Vagina (tissue), 2 donors: ENCODE results near the gene KCNK2. TPM values are rescaled to one million over a fixed set of nuclear protein-coding genes. Genes with fewer than 3 reads are reported as not detected.

Experiments
- DNase-seq, 2 donors: peaks; one replicate each; pipeline ENCODE4 v3.0.0-alpha.2; 2017; ENCODE audit errors: extremely low spot score in 2 of 2
- H3K27ac ChIP-seq: fragments of 200-600 bp; sonication (generic); one replicate; pipeline ENCODE4 v1.5.1; 2019
- H3K27me3 ChIP-seq: fragments of 200-600 bp; sonication (generic); one replicate; pipeline ENCODE4 v1.5.1; 2019
- H3K36me3 ChIP-seq, 2 donors: fragments of 200-600 bp; sonication (generic); one replicate each; pipeline ENCODE4 v1.5.1; 2017 to 2019
- H3K4me1 ChIP-seq: fragments of 200-600 bp; sonication (generic); one replicate; pipeline ENCODE4 v1.5.1; 2019
- H3K4me3 ChIP-seq, 2 donors: fragments of 200-600 bp; sonication (generic); 1 replicate in 1 of 2; 2 replicates in 1 of 2; pipeline ENCODE4 v1.5.1; 2016 to 2019
- H3K9me3 ChIP-seq: fragments of 200-600 bp; sonication (generic); one replicate; pipeline ENCODE4 v1.5.1; 2019
- CTCF ChIP-seq, 3 experiments: fragments of 450-650 bp in 2 of 3; fragments of 200-600 bp in 1 of 3; sonication (generic) in 1 of 3; IDR thresholded peaks; one replicate each; pipeline ENCODE4 v1.5.1; 2017 to 2019; ENCODE audit warnings: antibody characterized with exemption in 3 of 3, mild to moderate bottlenecking in 2 of 3, moderate library complexity in 2 of 3
- POLR2A ChIP-seq, 2 donors: fragments of 450-650 bp; IDR thresholded peaks; one replicate each; pipeline ENCODE4 v1.6.1; 2017; ENCODE audit warnings: antibody characterized with exemption in 2 of 2, mild to moderate bottlenecking in 2 of 2, moderate library complexity in 2 of 2
- POLR2AphosphoS5 ChIP-seq, 2 donors: sonication (generic); formaldehyde crosslinking; IDR thresholded peaks; one replicate each; pipeline ENCODE4 v1.9.0; 2017; ENCODE audit warnings: antibody characterized with exemption in 2 of 2, mild to moderate bottlenecking in 2 of 2, low read depth in 1 of 2; ENCODE audit not compliant: insufficient read depth in 1 of 2
- intact Hi-C: fragments of 100-400 bp; cut with DNase I; formaldehyde crosslinking; loops from one replicate; pipeline ENCODE4 v1.15.1; 2023
- total RNA-seq: library from RNA; depleted of rRNA; stranded (reverse); fragments of >200 nt; gene quantifications from one replicate; pipeline ENCODE4 v1.2.3, GENCODE V29; 2016

Gene KCNK2
- total RNA-seq: 2.5 TPM

DNA sequence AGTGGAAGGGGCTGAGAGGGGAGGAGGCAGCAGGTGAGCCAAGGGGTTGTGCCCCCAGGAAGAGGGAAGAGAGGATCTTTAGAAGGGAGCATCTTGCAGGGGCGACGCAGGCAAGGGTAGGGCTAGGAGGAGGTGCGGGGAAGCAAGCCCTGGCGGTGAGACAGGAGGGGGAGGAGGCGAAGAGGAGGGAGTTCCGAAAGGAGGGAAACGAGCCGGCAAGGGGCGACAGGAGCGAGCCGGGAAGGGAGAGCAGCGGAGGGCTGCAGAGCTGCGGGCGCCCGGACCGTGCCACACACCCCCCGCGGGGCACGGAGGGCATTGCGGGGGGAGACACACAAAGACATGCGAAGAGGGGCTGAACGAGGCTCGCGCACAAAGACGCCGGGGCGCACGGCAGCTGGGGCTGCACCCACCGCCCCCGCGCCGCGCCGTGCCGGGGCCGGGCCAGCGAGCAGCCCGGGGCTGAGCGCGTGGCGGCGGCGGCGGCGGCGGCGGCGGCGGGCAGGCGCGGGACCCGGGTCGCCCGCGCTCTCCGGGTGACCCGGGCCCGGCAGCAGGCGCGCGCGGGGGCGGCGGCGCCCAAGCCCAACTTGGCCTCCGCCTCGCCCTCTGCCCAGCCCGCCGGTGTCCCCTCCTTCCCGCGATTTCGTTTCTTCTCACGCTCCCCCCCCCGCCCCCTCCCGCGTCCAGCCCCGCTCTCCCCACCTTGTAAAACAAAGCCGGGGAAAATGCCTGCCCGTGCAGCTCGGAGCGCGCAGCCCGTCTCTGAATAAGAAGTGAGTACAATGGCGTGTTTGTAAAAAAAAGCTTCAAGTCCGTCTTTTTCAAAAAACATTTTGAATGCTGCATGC is at the start of gene KCNK2:
Gene KCNK2, plus strand, starts transcription at position 206 of the 851 bp plus-strand sequence. CDS start 649 bp downstream, outside the sequence.
- peaks cover 6% of the 10 kb centered on the region for H3K4me1 ChIP-seq
- no peaks in the 10 kb centered on the region for H3K27me3 ChIP-seq
- H3K9me3 ChIP-seq: no peaks in the 10 kb centered on the region
- H3K4me3 ChIP-seq: peak within 1 kb of the TSS; percentile 42 to 47
- no peak for TF ChIP-seq POLR2AphosphoS5 (IDR thresholded peaks at IDR 0.05; ENCODE audit: insufficient read depth in 1 of 2, low read depth in 1 of 2)
- TF ChIP-seq CTCF (IDR thresholded peaks at IDR 0.05): no peak
- no peak for TF ChIP-seq POLR2A (IDR thresholded peaks at IDR 0.05)
- no peak for DNase-seq
- no peak within 1 kb of the TSS for H3K27ac ChIP-seq
- H3K36me3 ChIP-seq: no peaks in the 10 kb centered on the region
- intact Hi-C loops: no loop called here

DNA sequence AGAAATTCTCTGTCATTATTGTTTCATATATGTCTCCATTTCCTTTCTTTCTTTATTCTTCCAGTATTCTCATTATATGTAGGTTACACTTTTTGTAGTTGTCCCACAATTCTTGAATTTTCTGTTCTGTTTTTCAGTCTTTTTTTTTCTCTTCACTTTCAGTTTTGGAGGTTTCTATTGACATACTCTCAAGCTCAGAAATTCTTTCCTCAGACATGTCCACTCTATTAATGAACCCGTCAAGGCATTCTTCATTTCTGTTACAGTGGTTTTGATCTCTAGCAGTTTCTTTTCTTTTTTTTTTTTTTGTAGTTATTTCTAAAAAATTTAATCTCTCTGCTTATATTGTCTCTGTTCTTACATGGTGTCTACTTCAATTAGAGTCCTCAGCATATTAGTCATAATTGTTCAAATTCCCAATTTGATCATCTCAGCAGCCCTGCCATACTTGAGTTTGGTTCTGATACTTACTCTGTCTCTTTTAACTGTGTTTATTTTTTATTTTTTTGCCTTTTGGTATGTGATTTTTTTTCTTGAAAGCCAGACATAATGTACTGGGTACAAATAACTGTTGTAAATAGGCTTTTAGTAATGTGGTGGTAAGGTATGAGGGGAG is 49.5 kb upstream of the KCNK2 start:
- intact Hi-C loops: no loop called here
- Histone ChIP-seq H3K36me3 (no peaks in the 10 kb centered on the region), H3K4me3 (no peak overlapping the region), H3K4me1 (no peaks in the 10 kb centered on the region), H3K9me3 (no peaks in the 10 kb centered on the region), H3K27me3 (no peaks in the 10 kb centered on the region), H3K27ac (no peak overlapping the region)
- TF ChIP-seq POLR2AphosphoS5 (IDR thresholded peaks at IDR 0.05; ENCODE audit: insufficient read depth in 1 of 2, low read depth in 1 of 2) (no peak), POLR2A (IDR thresholded peaks at IDR 0.05) (no peak), CTCF (IDR thresholded peaks at IDR 0.05) (no peak)
- DNase-seq: no peak

DNA sequence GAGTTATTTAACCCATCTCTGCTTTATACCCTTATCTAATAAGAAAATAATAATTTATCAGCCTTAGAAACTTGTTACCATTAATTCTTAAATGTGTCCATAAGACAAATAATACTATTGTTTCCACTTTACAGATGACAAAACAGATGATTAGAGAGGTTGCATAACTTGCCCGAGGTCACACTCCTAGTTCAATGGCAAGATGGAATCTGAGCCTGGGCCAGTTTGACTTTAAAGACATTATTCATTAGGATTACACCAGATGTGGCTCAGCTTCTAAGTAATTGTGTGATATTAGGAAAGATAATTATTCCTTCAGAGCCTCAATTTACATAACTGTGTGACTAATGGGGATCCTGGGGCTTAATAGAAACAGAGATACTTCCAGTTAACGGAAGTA is 42.3 kb upstream of the KCNK2 start:
- Histone ChIP-seq H3K4me1 (no peaks in the 10 kb centered on the region), H3K27ac (no peak overlapping the region), H3K27me3 (no peaks in the 10 kb centered on the region), H3K36me3 (no peaks in the 10 kb centered on the region), H3K9me3 (no peaks in the 10 kb centered on the region), H3K4me3 (no peak overlapping the region)
- TF ChIP-seq CTCF (IDR thresholded peaks at IDR 0.05) (no peak), POLR2A (IDR thresholded peaks at IDR 0.05) (no peak), POLR2AphosphoS5 (IDR thresholded peaks at IDR 0.05; ENCODE audit: insufficient read depth in 1 of 2, low read depth in 1 of 2) (no peak)
- intact Hi-C loops: no loop called here
- no peak for DNase-seq

- H3K27me3 ChIP-seq: no peaks in the 10 kb centered on the region
- TF ChIP-seq POLR2A (IDR thresholded peaks at IDR 0.05) (no peak), POLR2AphosphoS5 (IDR thresholded peaks at IDR 0.05; ENCODE audit: insufficient read depth in 1 of 2, low read depth in 1 of 2) (no peak), CTCF (IDR thresholded peaks at IDR 0.05) (no peak)
Observed at GRCh38 chr1:215043401-215043800, 39.1 kb upstream of the KCNK2 start.

GRCh38 chr1:215044151-215044550 is 38.4 kb upstream of the KCNK2 start:
- H3K4me3 ChIP-seq: no peak overlapping the region
- H3K36me3 ChIP-seq: no peaks in the 10 kb centered on the region
- no peak overlapping the region for H3K27ac ChIP-seq
- no peaks in the 10 kb centered on the region for H3K4me1 ChIP-seq
- DNase-seq: no peak
- H3K27me3 ChIP-seq: no peaks in the 10 kb centered on the region
- TF ChIP-seq CTCF (IDR thresholded peaks at IDR 0.05) (no peak), POLR2AphosphoS5 (IDR thresholded peaks at IDR 0.05; ENCODE audit: insufficient read depth in 1 of 2, low read depth in 1 of 2) (no peak), POLR2A (IDR thresholded peaks at IDR 0.05) (no peak)
- intact Hi-C loops: no loop called here
- no peaks in the 10 kb centered on the region for H3K9me3 ChIP-seq

More at GRCh38 chr1:215043401-215043800, 39.1 kb upstream of the KCNK2 start:
- Histone ChIP-seq H3K36me3 (no peaks in the 10 kb centered on the region), H3K4me3 (no peak overlapping the region), H3K27ac (no peak overlapping the region), H3K9me3 (no peaks in the 10 kb centered on the region), H3K4me1 (no peaks in the 10 kb centered on the region)
- intact Hi-C loops: no loop called here
- DNase-seq: no peak
